ENCODE measurements around the gene INAFM1. TPM values are rescaled to one million over a fixed set of nuclear protein-coding genes. Genes with fewer than 3 reads are reported as not detected.

INAFM1 gene
- total and polyA plus RNA-seq, 9 of the 15 experiments (the other 6 are each of a cell fraction or from before 2014, with no cell fraction given) = 0.71 to 30.9 (median 3.1) TPM

DNA sequence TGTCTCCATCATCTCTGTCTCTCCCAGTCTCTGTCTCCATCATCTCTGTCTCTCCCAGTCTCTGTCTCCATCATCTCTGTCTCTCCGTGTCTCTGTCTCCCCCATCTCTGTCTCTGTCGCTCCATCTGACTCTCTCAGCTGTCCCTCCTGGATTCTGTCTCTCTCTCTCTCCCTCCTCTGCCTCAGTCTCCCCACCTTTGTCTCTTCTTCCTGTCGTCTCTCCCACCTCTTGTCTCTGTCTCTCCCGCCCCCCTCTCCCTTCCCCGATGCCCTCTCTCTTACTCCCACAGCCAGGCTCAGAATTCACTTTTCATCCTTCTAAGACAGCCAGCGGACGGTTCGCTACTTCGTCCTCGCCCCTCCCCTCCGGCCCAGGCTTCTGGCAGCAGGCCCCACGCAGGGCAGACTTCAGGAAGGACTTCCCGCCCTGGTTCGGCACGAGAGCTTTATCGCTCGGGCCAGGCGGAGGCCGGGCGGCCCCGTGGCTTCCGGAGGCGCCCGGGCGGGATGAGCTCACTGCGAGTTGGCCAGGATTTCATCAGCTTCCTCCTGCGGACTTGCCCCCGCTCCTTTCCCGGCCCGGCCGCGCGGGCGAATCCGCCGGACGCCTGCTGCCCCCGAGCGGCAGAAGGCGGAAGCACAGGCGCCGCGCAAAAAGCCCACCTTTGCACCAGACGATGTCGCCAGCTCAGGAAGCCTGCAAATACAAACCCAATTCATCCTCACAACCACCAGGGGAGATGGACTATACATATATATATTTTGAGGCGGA lies 30.7 kb upstream of the INAFM1 start (continued):
- TF ChIP-seq, protein P1, sequence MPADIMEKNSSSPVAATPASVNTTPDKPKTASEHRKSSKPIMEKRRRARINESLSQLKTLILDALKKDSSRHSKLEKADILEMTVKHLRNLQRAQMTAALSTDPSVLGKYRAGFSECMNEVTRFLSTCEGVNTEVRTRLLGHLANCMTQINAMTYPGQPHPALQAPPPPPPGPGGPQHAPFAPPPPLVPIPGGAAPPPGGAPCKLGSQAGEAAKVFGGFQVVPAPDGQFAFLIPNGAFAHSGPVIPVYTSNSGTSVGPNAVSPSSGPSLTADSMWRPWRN (IDR thresholded peaks at IDR 0.05; ENCODE audit: low read depth) = peak; percentile 77
- TF ChIP-seq CBX1 (IDR thresholded peaks at IDR 0.05; ENCODE audit: low read depth) (peak; percentile 98), MTA2 (IDR thresholded peaks at IDR 0.05; ENCODE audit: low read depth) (peak; percentile 80), SMARCA5 (IDR thresholded peaks at IDR 0.05) (peak; percentile 99), RCOR1 (IDR thresholded peaks at IDR 0.05; ENCODE audit: borderline replicate concordance in 1 of 2, low read depth in 2 of 2, low read length in 2 of 2) (peak in 1 of 2 experiments; percentile 98), FOS (IDR thresholded peaks at IDR 0.05; ENCODE audit: extremely low read depth, insufficient read length) (no peak), MTF1 (CRISPR knock-in tag; IDR thresholded peaks at IDR 0.05; ENCODE audit: borderline replicate concordance) (no peak), ZNF764 (CRISPR knock-in tag; IDR thresholded peaks at IDR 0.05; ENCODE audit: low read depth) (no peak), CBX2 (IDR thresholded peaks at IDR 0.05; ENCODE audit: insufficient read depth, low read length, poor library complexity, severe bottlenecking) (no peak), KDM1A (IDR thresholded peaks at IDR 0.05) (peak; percentile 94 to 98), BRD9 (IDR thresholded peaks at IDR 0.05; ENCODE audit: low read depth, partially characterized antibody) (peak; percentile 87)
- TF ChIP-seq, protein P2, sequence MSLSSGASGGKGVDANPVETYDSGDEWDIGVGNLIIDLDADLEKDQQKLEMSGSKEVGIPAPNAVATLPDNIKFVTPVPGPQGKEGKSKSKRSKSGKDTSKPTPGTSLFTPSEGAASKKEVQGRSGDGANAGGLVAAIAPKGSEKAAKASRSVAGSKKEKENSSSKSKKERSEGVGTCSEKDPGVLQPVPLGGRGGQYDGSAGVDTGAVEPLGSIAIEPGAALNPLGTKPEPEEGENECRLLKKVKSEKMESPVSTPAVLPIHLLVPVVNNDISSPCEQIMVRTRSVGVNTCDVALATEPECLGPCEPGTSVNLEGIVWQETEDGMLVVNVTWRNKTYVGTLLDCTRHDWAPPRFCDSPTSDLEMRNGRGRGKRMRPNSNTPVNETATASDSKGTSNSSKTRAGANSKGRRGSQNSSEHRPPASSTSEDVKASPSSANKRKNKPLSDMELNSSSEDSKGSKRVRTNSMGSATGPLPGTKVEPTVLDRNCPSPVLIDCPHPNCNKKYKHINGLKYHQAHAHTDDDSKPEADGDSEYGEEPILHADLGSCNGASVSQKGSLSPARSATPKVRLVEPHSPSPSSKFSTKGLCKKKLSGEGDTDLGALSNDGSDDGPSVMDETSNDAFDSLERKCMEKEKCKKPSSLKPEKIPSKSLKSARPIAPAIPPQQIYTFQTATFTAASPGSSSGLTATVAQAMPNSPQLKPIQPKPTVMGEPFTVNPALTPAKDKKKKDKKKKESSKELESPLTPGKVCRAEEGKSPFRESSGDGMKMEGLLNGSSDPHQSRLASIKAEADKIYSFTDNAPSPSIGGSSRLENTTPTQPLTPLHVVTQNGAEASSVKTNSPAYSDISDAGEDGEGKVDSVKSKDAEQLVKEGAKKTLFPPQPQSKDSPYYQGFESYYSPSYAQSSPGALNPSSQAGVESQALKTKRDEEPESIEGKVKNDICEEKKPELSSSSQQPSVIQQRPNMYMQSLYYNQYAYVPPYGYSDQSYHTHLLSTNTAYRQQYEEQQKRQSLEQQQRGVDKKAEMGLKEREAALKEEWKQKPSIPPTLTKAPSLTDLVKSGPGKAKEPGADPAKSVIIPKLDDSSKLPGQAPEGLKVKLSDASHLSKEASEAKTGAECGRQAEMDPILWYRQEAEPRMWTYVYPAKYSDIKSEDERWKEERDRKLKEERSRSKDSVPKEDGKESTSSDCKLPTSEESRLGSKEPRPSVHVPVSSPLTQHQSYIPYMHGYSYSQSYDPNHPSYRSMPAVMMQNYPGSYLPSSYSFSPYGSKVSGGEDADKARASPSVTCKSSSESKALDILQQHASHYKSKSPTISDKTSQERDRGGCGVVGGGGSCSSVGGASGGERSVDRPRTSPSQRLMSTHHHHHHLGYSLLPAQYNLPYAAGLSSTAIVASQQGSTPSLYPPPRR (CRISPR knock-in tag; IDR thresholded peaks at IDR 0.05; ENCODE audit: borderline replicate concordance) = peak; percentile 88; the same call in 1 of the 2 replicates
- TF ChIP-seq, protein P3, sequence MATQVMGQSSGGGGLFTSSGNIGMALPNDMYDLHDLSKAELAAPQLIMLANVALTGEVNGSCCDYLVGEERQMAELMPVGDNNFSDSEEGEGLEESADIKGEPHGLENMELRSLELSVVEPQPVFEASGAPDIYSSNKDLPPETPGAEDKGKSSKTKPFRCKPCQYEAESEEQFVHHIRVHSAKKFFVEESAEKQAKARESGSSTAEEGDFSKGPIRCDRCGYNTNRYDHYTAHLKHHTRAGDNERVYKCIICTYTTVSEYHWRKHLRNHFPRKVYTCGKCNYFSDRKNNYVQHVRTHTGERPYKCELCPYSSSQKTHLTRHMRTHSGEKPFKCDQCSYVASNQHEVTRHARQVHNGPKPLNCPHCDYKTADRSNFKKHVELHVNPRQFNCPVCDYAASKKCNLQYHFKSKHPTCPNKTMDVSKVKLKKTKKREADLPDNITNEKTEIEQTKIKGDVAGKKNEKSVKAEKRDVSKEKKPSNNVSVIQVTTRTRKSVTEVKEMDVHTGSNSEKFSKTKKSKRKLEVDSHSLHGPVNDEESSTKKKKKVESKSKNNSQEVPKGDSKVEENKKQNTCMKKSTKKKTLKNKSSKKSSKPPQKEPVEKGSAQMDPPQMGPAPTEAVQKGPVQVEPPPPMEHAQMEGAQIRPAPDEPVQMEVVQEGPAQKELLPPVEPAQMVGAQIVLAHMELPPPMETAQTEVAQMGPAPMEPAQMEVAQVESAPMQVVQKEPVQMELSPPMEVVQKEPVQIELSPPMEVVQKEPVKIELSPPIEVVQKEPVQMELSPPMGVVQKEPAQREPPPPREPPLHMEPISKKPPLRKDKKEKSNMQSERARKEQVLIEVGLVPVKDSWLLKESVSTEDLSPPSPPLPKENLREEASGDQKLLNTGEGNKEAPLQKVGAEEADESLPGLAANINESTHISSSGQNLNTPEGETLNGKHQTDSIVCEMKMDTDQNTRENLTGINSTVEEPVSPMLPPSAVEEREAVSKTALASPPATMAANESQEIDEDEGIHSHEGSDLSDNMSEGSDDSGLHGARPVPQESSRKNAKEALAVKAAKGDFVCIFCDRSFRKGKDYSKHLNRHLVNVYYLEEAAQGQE (IDR thresholded peaks at IDR 0.05; ENCODE audit: borderline replicate concordance) = peak; percentile 92
- TF ChIP-seq, protein P3 (CRISPR knock-in tag; IDR thresholded peaks at IDR 0.05; ENCODE audit: low read depth) = no peak

Data from K562 (cell line).